ENCODE data around the gene ARHGEF40. TPM values are rescaled to one million over a fixed set of nuclear protein-coding genes. Genes with fewer than 3 reads are reported as not detected.

The ARHGEF40 gene
- total RNA-seq, 4 donors from 2014 or later = 7.5 to 21.2 (median 14.4) TPM

GRCh38 chr14:21097636-21098075, 27.6 kb downstream of the ARHGEF40 start:
- intact Hi-C loops (cut with DNase I; ENCODE audit: low total_unique reads) = loop anchor here (5.0 to 10.0 kb wide), 2 partner anchors 83 to 240 kb away; no protein-coding TSS in a partner anchor
- H3K4me3 ChIP-seq (ENCODE audit: low read depth, poor library complexity, severe bottlenecking) = no peak overlapping the region
- TF ChIP-seq CTCF (IDR thresholded peaks at IDR 0.05) (no peak), POLR2A (IDR thresholded peaks at IDR 0.05) (no peak)
- 4 to 6% methylated on average over 8 to 16 of the region's 19 CpGs for WGBS, 2 donors
- DNase-seq (ENCODE audit: low spot score in 2 of 2) = no peak

- intact Hi-C loops (cut with DNase I; ENCODE audit: low total_unique reads) = loop anchor here (5.0 to 10.0 kb wide), 2 partner anchors 83 to 241 kb away; no protein-coding TSS in a partner anchor
- peak within 1 kb of the TSS; percentile 26 for H3K4me3 ChIP-seq (ENCODE audit: low read depth, poor library complexity, severe bottlenecking)
- peak in 1 of 2 donors; percentile 93 for DNase-seq (ENCODE audit: low spot score in 2 of 2)
- TF ChIP-seq CTCF (IDR thresholded peaks at IDR 0.05) (no peak), POLR2A (IDR thresholded peaks at IDR 0.05) (no peak)
- 0 to 1% methylated on average over 15 of the region's 90 CpGs for WGBS, 2 donors
Observed at GRCh38 chr14:21098076-21098891, 28.2 kb downstream of the ARHGEF40 start, which contains the start of gene ZNF219. Gene ZNF219 (minus strand): TSS chr14:21098655. CDS start chr14:21093591, 5,064 bp downstream.

GRCh38 chr14:21098892-21099595, 28.9 kb downstream of the ARHGEF40 start:
- no peak for DNase-seq (ENCODE audit: low spot score in 2 of 2)
- TF ChIP-seq POLR2A (IDR thresholded peaks at IDR 0.05) = no peak
- TF ChIP-seq CTCF (IDR thresholded peaks at IDR 0.05) = no peak
- whole genome bisulfite sequencing, 2 donors = 6 to 8% methylated on average over 16 of the region's 16 CpGs
- H3K4me3 ChIP-seq (ENCODE audit: low read depth, poor library complexity, severe bottlenecking) = peak overlapping the region; percentile 26
- intact Hi-C loops (cut with DNase I; ENCODE audit: low total_unique reads) = loop anchor here (5.0 to 10.0 kb wide), 2 partner anchors 84 to 242 kb away; no protein-coding TSS in a partner anchor

GRCh38 chr14:21099596-21099985, 29.5 kb downstream of the ARHGEF40 start:
- WGBS, 2 donors = 55 to 59% methylated on average over 5 of the region's 5 CpGs
- no peak overlapping the region for H3K4me3 ChIP-seq (ENCODE audit: low read depth, poor library complexity, severe bottlenecking)
- intact Hi-C loops (cut with DNase I; ENCODE audit: low total_unique reads) = loop anchor here (5.0 to 10.0 kb wide), 2 partner anchors 85 to 242 kb away; no protein-coding TSS in a partner anchor

GRCh38 chr14:21100931-21101330, 30.8 kb downstream of the ARHGEF40 start, which contains the start of gene TMEM253:
Gene TMEM253 (plus strand): TSS chr14:21101066. CDS start chr14:21101344, 278 bp downstream.
- DNase-seq (ENCODE audit: low spot score in 2 of 2) = no peak
- WGBS, 2 donors = 58 to 64% methylated on average over 5 of the region's 5 CpGs
- no peak for TF ChIP-seq POLR2A (IDR thresholded peaks at IDR 0.05)
- no peak for TF ChIP-seq CTCF (IDR thresholded peaks at IDR 0.05)
- intact Hi-C loops (cut with DNase I; ENCODE audit: low total_unique reads) = no loop called here
- H3K4me3 ChIP-seq (ENCODE audit: low read depth, poor library complexity, severe bottlenecking) = no peak within 1 kb of the TSS

More at GRCh38 chr14:21099596-21099985, 29.5 kb downstream of the ARHGEF40 start:
- no peak for TF ChIP-seq CTCF (IDR thresholded peaks at IDR 0.05)
- TF ChIP-seq POLR2A (IDR thresholded peaks at IDR 0.05) = no peak
- no peak for DNase-seq (ENCODE audit: low spot score in 2 of 2)

All from lower leg skin (tissue), 4 donors.